T-helper 17 cell (primary cell): ENCODE results near the gene ZNF579. TPM values are rescaled to one million over a fixed set of nuclear protein-coding genes. Genes with fewer than 3 reads are reported as not detected.

Experiments used
- ATAC-seq: fragments of 150-1000 bp; cut with Tn5 transposase; 2 replicates; pipeline ENCODE4 v1.10.0; 2021; ENCODE audit warnings: mild to moderate bottlenecking, moderate library complexity
- DNase-seq, 3 donors: peaks; one replicate each; pipeline versions ENCODE4 v3.0.0 to v3.0.0-alpha.2; 2020 to 2021
- H3K9me3 ChIP-seq: one replicate; pipeline ENCODE4 v1.7.0; 2013; ENCODE audit warnings: low read length, mild to moderate bottlenecking; ENCODE audit not compliant: control insufficient read depth, poor library complexity, severe bottlenecking
- H3K27ac Mint-ChIP-seq: one replicate; pipeline ENCODE4 v1.8.0; 2022; ENCODE audit warnings: mild to moderate bottlenecking, moderate library complexity, mixed read lengths
- H3K27me3 Mint-ChIP-seq: one replicate; pipeline ENCODE4 v1.8.0; 2022; ENCODE audit warnings: mixed read lengths
- H3K36me3 Mint-ChIP-seq: one replicate; pipeline ENCODE4 v1.8.0; 2022; ENCODE audit warnings: low read depth, mixed read lengths
- H3K4me1 Mint-ChIP-seq: one replicate; pipeline ENCODE4 v1.8.0; 2022; ENCODE audit warnings: mild to moderate bottlenecking, mixed read lengths
- H3K4me3 Mint-ChIP-seq: one replicate; pipeline ENCODE4 v1.8.0; 2022; ENCODE audit warnings: mild to moderate bottlenecking, moderate library complexity, mixed read lengths
- total RNA-seq, 4 donors: library from RNA in 2 of 4; stranded (reverse) in 2 of 4; gene quantifications; one replicate each; pipeline ENCODE4 v1.2.3 and lab custom pipeline; 2022 to 2026

The ZNF579 gene
- total RNA-seq, 2 donors from 2014 or later = 5.9 to 6.2 TPM

DNA sequence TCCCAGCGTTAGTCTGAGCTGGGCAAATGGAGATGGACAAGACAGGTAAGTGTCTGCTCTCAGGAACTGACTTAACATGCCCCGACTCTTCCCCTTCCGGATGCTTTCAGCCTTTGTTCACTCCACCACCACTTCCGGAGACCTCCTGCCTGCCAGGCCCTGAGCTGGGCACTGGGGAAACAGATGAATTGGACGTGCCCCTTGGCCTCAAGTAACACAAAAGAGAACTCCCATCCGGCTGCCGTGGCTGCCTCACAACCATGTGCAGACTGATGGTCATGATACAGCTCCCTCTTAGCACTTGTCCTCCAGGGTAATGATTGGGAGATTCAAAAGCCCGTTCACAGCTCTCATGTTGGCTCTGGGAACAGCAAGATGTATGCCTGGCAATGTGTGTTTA lies 36.8 kb upstream of the ZNF579 start:
- peak overlapping the region; percentile 51 for H3K27ac Mint-ChIP-seq
- ATAC-seq = no peak
- no peak for DNase-seq
- H3K9me3 ChIP-seq = no peaks in the 10 kb centered on the region
- H3K4me3 Mint-ChIP-seq = no peak overlapping the region
- H3K4me1 Mint-ChIP-seq = peaks cover 11% of the 10 kb centered on the region
- H3K27me3 Mint-ChIP-seq = no peaks in the 10 kb centered on the region
- H3K36me3 Mint-ChIP-seq = no peaks in the 10 kb centered on the region

DNA sequence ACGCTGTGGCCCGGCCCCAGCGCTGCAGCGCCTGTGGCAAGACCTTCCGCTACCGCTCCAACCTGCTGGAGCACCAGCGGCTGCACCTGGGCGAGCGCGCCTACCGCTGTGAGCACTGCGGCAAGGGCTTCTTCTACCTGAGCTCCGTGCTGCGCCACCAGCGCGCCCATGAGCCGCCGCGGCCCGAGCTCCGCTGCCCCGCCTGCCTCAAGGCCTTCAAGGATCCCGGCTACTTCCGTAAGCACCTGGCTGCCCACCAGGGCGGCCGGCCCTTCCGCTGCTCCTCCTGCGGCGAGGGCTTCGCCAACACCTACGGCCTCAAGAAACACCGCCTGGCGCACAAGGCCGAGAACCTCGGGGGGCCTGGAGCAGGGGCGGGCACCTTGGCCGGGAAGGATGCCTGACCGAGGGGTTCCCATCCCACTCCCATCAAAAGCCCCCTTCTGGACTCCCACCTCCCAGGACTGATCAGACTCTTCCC lies 35.8 kb upstream of the ZNF579 start:
- H3K36me3 Mint-ChIP-seq = no peaks in the 10 kb centered on the region
- no peak overlapping the region for H3K4me3 Mint-ChIP-seq
- no peak for ATAC-seq
- H3K27ac Mint-ChIP-seq = no peak overlapping the region
- H3K4me1 Mint-ChIP-seq = peaks cover 17% of the 10 kb centered on the region
- H3K27me3 Mint-ChIP-seq = no peaks in the 10 kb centered on the region
- no peak for DNase-seq
- H3K9me3 ChIP-seq = no peaks in the 10 kb centered on the region

DNA sequence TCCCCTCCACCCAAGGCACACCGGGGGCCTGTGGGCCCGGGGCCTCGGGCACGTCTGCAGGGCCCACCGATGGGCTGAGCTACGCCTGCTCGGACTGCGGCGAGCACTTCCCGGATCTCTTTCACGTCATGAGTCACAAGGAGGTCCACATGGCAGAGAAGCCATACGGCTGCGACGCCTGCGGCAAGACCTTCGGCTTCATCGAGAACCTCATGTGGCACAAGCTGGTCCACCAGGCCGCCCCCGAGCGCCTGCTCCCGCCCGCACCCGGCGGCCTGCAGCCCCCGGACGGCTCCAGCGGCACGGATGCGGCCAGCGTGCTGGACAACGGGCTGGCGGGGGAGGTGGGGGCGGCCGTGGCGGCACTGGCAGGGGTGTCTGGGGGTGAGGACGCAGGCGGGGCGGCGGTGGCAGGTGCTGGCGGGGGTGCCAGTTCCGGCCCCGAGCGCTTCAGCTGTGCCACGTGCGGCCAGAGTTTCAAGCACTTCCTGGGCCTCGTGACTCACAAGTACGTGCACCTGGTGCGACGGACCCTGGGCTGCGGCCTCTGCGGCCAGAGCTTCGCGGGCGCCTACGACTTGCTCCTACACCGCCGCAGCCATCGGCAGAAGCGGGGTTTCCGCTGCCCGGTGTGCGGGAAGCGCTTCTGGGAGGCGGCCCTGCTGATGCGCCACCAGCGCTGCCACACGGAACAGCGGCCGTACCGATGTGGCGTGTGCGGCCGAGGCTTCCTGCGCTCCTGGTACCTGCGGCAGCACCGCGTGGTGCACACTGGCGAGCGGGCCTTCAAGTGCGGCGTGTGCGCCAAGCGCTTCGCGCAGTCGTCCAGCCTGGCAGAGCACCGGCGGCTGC lies 35.1 kb upstream of the ZNF579 start:
- no peak for DNase-seq
- H3K27me3 Mint-ChIP-seq = no peaks in the 10 kb centered on the region
- H3K36me3 Mint-ChIP-seq = no peaks in the 10 kb centered on the region
- peaks cover 17% of the 10 kb centered on the region for H3K4me1 Mint-ChIP-seq
- H3K27ac Mint-ChIP-seq = no peak overlapping the region
- no peak overlapping the region for H3K4me3 Mint-ChIP-seq
- H3K9me3 ChIP-seq = no peaks in the 10 kb centered on the region
- ATAC-seq = no peak

DNA sequence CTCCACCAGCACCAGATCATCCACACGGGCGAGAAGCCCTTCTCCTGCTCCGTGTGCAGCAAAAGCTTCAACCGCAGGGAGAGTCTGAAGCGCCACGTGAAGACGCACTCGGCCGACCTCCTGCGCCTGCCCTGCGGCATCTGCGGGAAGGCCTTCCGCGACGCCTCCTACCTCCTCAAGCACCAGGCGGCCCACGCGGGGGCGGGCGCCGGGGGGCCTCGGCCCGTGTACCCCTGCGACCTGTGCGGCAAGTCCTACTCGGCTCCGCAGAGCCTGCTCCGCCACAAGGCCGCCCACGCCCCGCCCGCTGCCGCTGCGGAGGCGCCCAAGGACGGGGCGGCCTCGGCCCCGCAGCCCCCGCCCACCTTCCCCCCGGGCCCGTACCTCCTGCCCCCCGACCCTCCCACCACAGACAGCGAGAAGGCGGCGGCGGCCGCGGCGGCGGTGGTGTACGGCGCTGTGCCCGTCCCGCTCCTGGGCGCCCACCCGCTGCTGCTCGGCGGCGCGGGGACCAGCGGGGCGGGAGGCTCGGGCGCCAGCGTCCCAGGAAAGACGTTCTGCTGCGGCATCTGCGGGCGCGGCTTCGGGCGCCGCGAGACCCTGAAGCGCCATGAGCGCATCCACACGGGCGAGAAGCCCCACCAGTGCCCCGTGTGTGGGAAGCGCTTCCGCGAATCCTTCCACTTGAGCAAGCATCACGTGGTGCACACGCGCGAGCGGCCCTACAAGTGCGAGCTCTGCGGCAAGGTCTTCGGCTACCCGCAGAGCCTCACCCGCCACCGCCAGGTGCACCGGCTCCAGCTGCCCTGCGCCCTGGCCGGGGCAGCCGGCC lies 34.3 kb upstream of the ZNF579 start:
- H3K27ac Mint-ChIP-seq = no peak overlapping the region
- no peak for ATAC-seq
- DNase-seq = no peak
- peaks cover 13% of the 10 kb centered on the region for H3K4me1 Mint-ChIP-seq
- H3K27me3 Mint-ChIP-seq = no peaks in the 10 kb centered on the region
- H3K9me3 ChIP-seq = no peaks in the 10 kb centered on the region
- peaks cover under 1% of the 10 kb centered on the region for H3K36me3 Mint-ChIP-seq
- no peak overlapping the region for H3K4me3 Mint-ChIP-seq

DNA sequence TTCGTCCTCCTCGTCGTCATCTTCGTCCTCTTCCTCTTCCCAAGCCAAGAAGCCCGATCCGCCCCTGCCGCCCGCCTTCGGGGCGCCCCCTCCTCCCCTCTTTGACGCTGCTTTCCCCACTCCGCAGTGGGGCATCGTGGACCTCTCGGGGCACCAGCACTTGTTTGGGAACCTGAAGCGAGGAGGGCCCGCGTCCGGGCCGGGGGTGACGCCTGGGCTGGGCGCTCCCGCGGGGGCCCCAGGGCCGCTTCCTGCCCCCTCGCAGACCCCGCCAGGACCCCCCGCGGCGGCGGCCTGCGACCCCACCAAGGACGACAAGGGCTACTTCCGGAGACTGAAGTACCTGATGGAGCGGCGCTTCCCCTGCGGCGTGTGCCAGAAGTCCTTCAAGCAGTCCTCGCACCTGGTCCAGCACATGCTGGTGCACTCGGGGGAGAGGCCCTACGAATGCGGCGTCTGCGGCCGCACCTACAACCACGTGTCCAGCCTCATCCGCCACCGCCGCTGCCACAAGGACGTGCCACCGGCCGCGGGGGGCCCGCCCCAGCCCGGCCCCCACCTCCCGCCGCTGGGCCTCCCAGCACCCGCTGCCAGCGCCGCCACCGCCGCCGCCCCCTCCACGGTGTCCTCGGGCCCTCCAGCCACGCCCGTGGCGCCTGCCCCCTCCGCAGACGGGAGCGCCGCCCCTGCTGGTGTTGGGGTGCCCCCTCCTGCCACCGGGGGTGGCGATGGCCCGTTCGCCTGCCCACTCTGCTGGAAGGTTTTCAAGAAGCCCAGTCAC lies 33.5 kb upstream of the ZNF579 start:
- H3K9me3 ChIP-seq = no peaks in the 10 kb centered on the region
- Mint-ChIP-seq H3K4me1 (peaks cover 20% of the 10 kb centered on the region), H3K27ac (no peak overlapping the region), H3K27me3 (no peaks in the 10 kb centered on the region), H3K36me3 (peaks cover 2% of the 10 kb centered on the region), H3K4me3 (no peak overlapping the region)
- DNase-seq (no peak), ATAC-seq (no peak)

DNA sequence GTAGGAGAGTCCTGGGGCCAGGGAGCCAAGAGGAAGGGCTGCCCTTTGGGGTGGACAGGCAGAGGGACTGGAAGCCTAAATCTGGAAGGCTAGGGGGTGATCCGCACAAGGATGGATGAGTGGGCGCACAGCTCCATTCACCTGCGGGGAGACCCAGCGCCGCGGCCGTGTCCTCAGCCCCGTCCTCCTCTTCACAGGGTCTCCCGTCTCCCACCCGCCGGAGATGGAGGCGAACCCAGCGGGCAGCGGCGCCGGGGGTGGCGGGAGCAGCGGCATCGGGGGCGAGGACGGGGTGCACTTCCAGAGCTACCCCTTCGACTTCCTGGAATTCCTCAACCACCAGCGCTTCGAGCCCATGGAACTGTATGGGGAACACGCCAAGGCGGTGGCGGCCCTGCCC lies 32.7 kb upstream of the ZNF579 start:
- Mint-ChIP-seq H3K4me3 (no peak overlapping the region), H3K27ac (no peak overlapping the region), H3K27me3 (no peaks in the 10 kb centered on the region), H3K4me1 (peaks cover 23% of the 10 kb centered on the region), H3K36me3 (peaks cover 2% of the 10 kb centered on the region)
- DNase-seq (no peak), ATAC-seq (no peak)
- no peaks in the 10 kb centered on the region for H3K9me3 ChIP-seq

DNA sequence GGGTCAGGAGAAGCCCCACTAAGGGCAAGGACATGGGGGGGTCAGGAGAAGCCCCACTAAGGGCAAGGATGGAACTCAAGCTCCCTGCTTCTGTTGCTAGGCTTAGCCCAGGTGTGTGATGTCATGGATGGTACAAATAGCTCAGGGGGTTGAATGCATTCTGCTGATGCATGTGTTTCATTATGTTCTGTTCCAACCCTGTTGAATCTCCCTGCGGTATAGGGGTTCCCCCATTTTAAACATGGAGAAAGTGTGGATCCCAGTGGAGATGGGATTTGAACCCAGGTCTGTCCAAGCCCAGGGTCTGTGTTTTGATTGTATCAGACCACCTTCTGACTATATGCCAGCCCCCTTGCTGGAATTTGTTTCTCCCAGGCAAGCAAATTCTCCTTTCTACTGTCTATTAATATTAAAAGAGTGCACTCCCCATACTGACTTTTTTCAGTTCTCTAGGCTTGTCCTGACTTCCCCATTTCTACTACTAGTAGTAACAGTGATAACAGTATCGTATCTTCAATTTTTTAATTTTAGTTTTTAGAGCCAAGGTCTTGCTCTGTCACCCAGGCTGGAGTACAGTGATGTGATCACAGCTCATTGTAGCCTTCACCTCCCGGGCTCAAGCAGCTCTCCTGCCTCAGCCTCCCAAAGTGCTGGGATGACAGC lies 31.5 kb upstream of the ZNF579 start:
- Mint-ChIP-seq H3K27ac (peak overlapping the region; percentile 29), H3K27me3 (no peaks in the 10 kb centered on the region), H3K4me1 (peaks cover 25% of the 10 kb centered on the region), H3K4me3 (no peak overlapping the region), H3K36me3 (peaks cover 5% of the 10 kb centered on the region)
- no peaks in the 10 kb centered on the region for H3K9me3 ChIP-seq
- ATAC-seq (no peak), DNase-seq (no peak)

DNA sequence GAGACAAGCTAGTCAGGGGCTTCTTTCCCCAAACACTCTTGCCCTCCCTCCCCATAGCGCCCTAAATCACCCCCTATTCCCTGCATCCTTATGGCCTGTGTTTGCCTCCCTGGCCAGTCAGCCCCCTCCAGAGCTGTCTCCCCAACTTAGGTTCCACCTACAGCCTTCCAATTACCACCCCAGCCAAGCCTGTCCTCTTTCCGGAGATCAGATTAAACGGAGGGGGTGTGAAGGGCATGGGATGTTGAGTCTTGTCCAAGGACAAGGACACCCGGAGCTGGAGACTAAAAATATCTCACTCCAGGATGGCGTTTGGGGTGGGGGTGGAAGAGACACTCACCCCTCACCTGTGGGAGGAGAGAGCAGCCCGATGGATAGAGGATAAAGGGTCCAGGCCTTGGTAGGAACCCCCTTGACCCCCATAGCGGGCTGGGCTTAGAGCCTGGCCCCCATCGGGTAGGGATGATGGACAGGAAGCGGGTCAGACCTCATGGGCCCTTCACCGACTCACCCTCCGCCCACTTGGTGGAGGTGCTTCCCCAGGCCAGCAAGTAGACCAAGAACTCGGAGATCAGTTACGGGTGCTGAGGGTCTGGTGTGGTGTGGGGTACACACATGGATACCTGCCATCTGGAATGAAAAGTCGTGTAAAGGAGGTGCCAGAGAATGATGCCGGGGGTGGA lies 30.8 kb upstream of the ZNF579 start:
- Mint-ChIP-seq H3K4me1 (peaks cover 30% of the 10 kb centered on the region), H3K27me3 (no peaks in the 10 kb centered on the region), H3K4me3 (no peak overlapping the region), H3K27ac (peak overlapping the region; percentile 29), H3K36me3 (peaks cover 5% of the 10 kb centered on the region)
- ATAC-seq (no peak), DNase-seq (no peak)
- H3K9me3 ChIP-seq = no peaks in the 10 kb centered on the region

DNA sequence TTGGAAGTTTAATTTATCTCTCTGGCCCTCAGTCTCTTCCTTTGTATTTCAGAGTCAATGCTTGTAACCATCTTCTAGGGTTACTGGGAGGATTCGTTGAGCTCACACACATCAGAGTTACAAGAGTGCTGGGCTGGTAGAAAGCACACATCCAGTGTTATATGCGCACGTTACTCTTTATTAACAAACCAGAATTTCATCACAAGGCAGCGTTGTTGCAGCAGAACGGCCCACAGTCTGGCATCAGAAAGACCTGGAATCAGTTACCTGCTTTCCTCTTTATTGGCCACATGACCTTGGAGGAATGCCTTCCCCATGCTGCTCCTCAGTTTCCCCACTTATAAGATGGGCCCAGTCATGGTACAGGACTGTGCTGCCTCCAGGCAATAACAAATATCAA lies 28.7 kb upstream of the ZNF579 start:
- H3K4me3 Mint-ChIP-seq = no peak overlapping the region
- peaks cover 43% of the 10 kb centered on the region for H3K4me1 Mint-ChIP-seq
- no peak for DNase-seq
- no peaks in the 10 kb centered on the region for H3K27me3 Mint-ChIP-seq
- no peaks in the 10 kb centered on the region for H3K9me3 ChIP-seq
- H3K27ac Mint-ChIP-seq = peak overlapping the region; percentile 87
- no peak for ATAC-seq
- peaks cover 10% of the 10 kb centered on the region for H3K36me3 Mint-ChIP-seq

DNA sequence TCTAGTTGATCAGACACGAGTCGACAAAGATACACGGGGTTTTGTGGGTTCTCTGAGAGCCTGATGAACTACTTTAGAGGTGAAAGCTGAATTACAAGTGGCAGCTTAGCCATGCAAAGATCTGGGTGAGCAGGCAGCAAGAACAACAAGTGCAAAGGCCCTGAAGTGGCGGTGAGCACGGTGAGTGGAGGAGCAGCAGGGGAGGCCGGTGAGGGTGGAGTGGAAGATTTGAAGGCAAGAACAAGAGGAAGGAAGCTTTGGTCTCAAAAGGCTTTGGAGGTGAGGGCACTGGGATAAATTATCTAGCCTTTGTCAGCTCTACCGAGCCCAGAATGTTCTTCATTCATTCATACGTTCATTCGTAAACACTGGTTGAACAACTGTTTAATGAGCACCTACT lies 26.2 kb upstream of the ZNF579 start:
- Mint-ChIP-seq H3K36me3 (peaks cover 10% of the 10 kb centered on the region), H3K4me3 (peak overlapping the region; percentile 99), H3K4me1 (peaks cover 37% of the 10 kb centered on the region), H3K27ac (peak overlapping the region; percentile 96), H3K27me3 (no peaks in the 10 kb centered on the region)
- ATAC-seq (no peak), DNase-seq (no peak)
- no peaks in the 10 kb centered on the region for H3K9me3 ChIP-seq

DNA sequence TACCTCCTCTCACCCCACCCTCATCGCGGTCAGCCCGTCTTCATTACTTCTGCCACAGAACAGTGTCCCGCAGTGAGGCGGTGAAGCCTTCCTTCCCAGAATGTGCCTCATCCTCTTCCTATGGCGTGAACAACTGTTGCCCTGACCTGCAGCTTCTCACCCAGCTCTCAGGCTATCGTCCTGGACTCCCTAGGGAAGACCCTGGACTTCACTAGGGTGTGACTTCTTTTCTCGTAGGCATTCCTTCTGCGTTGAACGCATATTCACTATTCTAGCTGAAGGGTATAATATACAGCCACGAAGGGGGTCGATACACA lies 25.8 kb upstream of the ZNF579 start:
- DNase-seq = no peak
- H3K4me3 Mint-ChIP-seq = peak overlapping the region; percentile 99

More for the DNA sequence above, 25.8 kb upstream of the ZNF579 start:
- H3K27me3 Mint-ChIP-seq = no peaks in the 10 kb centered on the region
- H3K4me1 Mint-ChIP-seq = peaks cover 38% of the 10 kb centered on the region
- ATAC-seq = no peak
- H3K9me3 ChIP-seq = no peaks in the 10 kb centered on the region
- peaks cover 10% of the 10 kb centered on the region for H3K36me3 Mint-ChIP-seq
- H3K27ac Mint-ChIP-seq = peak overlapping the region; percentile 96
